Bronchial epithelial cell (primary cell): Measurements from ENCODE around the gene TJP3. TPM values are rescaled to one million over a fixed set of nuclear protein-coding genes. Genes with fewer than 3 reads are reported as not detected.

Experiments used
- DNase-seq: peaks from one replicate; pipeline ENCODE4 v3.0.0-alpha.2; 2010; ENCODE audit warnings: low read depth
- FAIRE-seq: peaks from 2 replicates; lab custom pipeline; 2011; peaks lifted over from hg19 to GRCh38; lab: Jason Lieb, UNC
- H3K27me3 ChIP-seq: 2 replicates; pipeline ENCODE4 v1.5.1; 2011; ENCODE audit warnings: low read length; ENCODE audit not compliant: control insufficient read depth, insufficient read depth
- H3K36me3 ChIP-seq: 2 replicates; pipeline ENCODE4 v1.5.1; 2011; ENCODE audit warnings: low read length; ENCODE audit not compliant: control insufficient read depth, insufficient read depth
- H3K4me3 ChIP-seq: 2 replicates; pipeline ENCODE4 v1.5.1; 2011; ENCODE audit warnings: mild to moderate bottlenecking, low read depth, low read length, control low read depth
- total RNA-seq: library from RNA; depleted of rRNA; stranded (reverse); fragments of >200 nt; gene quantifications from 2 replicates; pipeline ENCODE4 v1.2.1, GENCODE V29; 2014
- TF ChIP-seq, protein P1 (sequence below): IDR thresholded peaks from 2 replicates; pipeline ENCODE4 v1.5.1; 2011; ENCODE audit warnings: mild to moderate bottlenecking, moderate library complexity, low read length, control low read depth, inconsistent platforms; ENCODE audit not compliant: insufficient read depth, severe bottlenecking

TJP3 gene
- total RNA-seq, 1 donor from 2014 or later: 2.1 TPM

DNA sequence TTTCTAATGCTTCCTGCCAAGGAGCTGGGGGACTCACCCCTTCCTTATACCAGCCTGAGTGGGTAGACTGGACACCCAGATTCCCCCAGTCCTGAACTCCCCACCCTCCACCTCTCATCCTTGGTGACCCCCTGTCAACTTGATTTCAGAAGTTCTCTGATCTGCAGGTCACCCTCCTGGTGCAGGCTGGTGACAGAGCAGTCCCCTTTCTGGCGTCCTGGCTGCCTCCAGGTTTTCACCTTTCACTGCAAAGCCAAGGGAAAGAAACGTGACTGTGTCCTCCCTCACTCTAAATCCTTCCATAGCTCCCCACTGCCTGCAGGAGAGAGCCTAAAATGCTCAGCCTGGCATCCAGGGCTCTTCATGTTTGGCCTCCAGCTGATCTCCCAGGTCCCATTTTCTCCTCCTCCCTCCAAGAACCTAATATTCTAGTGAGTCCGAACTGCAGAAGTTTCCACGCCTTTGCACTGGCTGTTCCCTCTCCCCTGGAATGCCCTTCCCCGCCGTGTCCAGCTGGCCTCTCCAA is 82.1 kb downstream of the TJP3 start:
- FAIRE-seq: no peak

DNA sequence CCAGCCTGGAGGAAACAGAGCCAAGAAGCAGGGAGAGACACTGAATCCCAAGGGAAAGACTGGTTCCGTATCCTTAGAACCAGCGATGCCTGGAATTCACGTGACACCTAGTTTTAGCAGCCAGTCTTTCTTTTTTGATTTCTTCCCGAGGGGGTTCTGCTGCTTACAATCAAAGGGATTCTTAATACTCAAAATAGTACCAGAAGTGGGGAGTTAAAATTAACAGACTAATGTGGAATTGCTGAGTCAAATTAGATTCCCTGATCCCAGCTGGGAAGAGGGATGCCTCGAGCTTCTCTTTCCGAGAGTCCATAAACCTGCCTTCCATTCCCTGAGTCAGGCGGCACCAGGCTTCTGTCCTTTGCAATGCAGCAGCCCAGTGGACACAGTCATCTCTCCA is 82.8 kb downstream of the TJP3 start:
- TF ChIP-seq, protein P1, sequence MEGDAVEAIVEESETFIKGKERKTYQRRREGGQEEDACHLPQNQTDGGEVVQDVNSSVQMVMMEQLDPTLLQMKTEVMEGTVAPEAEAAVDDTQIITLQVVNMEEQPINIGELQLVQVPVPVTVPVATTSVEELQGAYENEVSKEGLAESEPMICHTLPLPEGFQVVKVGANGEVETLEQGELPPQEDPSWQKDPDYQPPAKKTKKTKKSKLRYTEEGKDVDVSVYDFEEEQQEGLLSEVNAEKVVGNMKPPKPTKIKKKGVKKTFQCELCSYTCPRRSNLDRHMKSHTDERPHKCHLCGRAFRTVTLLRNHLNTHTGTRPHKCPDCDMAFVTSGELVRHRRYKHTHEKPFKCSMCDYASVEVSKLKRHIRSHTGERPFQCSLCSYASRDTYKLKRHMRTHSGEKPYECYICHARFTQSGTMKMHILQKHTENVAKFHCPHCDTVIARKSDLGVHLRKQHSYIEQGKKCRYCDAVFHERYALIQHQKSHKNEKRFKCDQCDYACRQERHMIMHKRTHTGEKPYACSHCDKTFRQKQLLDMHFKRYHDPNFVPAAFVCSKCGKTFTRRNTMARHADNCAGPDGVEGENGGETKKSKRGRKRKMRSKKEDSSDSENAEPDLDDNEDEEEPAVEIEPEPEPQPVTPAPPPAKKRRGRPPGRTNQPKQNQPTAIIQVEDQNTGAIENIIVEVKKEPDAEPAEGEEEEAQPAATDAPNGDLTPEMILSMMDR: no peak
- H3K36me3 ChIP-seq: no peaks in the 10 kb centered on the region
- no peak for FAIRE-seq
- H3K4me3 ChIP-seq: no peak overlapping the region
- no peak for DNase-seq
- no peaks in the 10 kb centered on the region for H3K27me3 ChIP-seq

More for the DNA sequence above, 82.1 kb downstream of the TJP3 start:
- Histone ChIP-seq H3K27me3 (peaks cover 2% of the 10 kb centered on the region), H3K4me3 (no peak overlapping the region), H3K36me3 (no peaks in the 10 kb centered on the region)
- DNase-seq: no peak
- TF ChIP-seq, protein P1: no peak

DNA sequence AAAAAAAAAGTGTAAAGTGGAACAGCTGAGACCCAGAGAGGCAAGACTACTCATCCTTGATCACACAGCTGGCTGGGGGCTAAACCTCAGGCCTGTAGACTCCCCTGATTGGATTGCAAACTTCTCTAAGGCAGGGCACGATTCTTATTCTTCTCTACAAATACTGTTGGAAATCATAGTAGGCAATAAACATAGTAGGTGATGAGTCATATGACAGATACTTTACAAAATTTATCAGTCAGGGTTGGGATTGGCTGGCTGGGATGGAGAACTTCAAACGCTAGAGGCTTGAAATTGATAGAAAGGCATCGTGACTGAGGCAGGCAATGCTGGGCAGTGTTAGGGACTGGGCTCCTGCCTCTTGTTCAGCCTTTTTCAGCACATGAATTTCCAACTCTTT is 83.9 kb downstream of the TJP3 start:
- TF ChIP-seq, protein P1: no peak

DNA sequence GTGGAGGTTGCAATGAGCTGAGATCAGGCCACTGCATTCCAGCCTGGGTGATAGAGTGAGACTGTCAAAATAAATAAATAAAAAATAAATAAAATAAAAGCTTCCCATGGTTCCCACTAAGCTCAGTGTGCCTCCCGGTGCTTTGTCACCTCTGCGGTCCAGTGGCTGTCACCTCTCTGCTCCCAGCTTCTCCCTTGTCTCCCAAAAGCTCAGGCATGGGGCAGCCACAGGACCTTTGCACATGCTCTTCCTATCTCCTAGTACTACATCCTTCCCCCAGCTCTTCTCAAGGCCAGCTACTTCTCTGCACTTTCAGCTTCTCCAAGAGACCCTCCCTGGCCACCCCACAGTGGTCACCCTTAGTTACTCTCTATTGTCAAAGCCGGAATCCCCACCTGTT is 85.6 kb downstream of the TJP3 start:
- TF ChIP-seq, protein P1: no peak
- DNase-seq (no peak), FAIRE-seq (no peak)
- no peaks in the 10 kb centered on the region for H3K27me3 ChIP-seq
- no peak overlapping the region for H3K4me3 ChIP-seq
- H3K36me3 ChIP-seq: no peaks in the 10 kb centered on the region

More for the DNA sequence above, 83.9 kb downstream of the TJP3 start:
- H3K36me3 ChIP-seq: no peaks in the 10 kb centered on the region
- H3K4me3 ChIP-seq: no peak overlapping the region
- FAIRE-seq: no peak
- no peaks in the 10 kb centered on the region for H3K27me3 ChIP-seq
- no peak for DNase-seq

DNA sequence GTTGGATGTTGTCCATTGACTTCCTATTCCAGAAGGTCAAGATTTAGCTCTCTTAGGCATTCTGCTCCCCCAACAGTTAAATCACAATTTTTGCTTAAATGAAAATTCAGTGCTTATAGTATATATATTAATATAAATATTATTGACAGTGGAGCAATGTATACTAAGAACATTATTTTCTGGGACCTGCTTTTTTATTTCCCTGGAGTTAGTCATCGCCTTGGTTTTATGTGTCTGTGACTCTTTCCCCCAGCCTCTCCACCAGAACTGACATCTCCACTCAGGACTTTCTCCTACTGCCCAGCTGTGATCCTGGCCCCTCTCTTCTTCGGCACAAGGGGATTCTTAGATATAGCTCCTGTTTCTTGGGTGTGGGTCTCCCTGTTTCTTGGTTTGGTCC is 88.2 kb downstream of the TJP3 start:
- Histone ChIP-seq H3K27me3 (peaks cover 2% of the 10 kb centered on the region), H3K36me3 (no peaks in the 10 kb centered on the region), H3K4me3 (no peak overlapping the region)
- no peak for DNase-seq
- FAIRE-seq: no peak
- TF ChIP-seq, protein P1: no peak

DNA sequence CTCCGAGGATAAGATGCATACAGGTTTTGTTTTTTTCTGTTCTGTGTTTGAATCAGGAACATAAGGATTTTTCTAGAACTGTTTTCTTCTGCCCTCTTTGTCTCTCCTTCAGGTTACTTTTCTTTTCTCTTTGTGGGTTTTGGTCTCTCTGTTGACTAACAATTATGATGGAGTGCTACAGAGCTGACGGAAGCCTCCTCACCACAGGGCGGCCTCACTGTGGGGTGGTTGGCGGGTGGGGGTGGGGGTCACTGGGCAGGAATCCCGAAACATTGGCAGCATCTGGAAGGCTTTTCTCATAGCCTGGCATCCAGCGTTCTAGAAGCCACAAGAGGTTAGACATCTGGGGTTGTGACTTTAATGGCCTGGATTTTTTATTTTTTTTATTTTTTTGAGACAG is 90.0 kb downstream of the TJP3 start:
- no peak for DNase-seq
- Histone ChIP-seq H3K27me3 (peaks cover 5% of the 10 kb centered on the region), H3K4me3 (no peak overlapping the region), H3K36me3 (no peaks in the 10 kb centered on the region)
- TF ChIP-seq, protein P1: no peak
- no peak for FAIRE-seq
